Activated B cell treated with CpG ODN at 0.5 μM for 24 hours (primary cell): ENCODE measurements around the gene PITX2. TPM values are rescaled to one million over a fixed set of nuclear protein-coding genes. Genes with fewer than 3 reads are reported as not detected.

Experiments used
- ATAC-seq: fragments of 200-7000 bp; cut with Tn5 transposase; one replicate; pipeline ENCODE4 v1.10.0; 2021; ENCODE audit warnings: low read depth, mild to moderate bottlenecking, moderate library complexity
- CTCF ChIA-PET: fragments of 350-600 bp; sonication (Branson Sonifier 250); formaldehyde crosslinking; loops from one replicate; lab custom pipeline; 2021; ENCODE audit warnings: antibody characterized with exemption; lab: Charles Lee
- POLR2A ChIA-PET: fragments of 350-600 bp; sonication (Branson Sonifier 250); formaldehyde crosslinking; loops from one replicate; lab custom pipeline; 2021; ENCODE audit warnings: antibody characterized with exemption; lab: Charles Lee
- DNase-seq: peaks from one replicate; pipeline ENCODE4 v3.0.0; 2022
- H3K27ac Mint-ChIP-seq: one replicate; pipeline ENCODE4 v1.8.0; 2020; ENCODE audit warnings: mixed read lengths
- H3K27me3 Mint-ChIP-seq: one replicate; pipeline ENCODE4 v1.8.0; 2021; ENCODE audit warnings: mixed read lengths
- H3K36me3 Mint-ChIP-seq: one replicate; pipeline ENCODE4 v1.8.0; 2021; ENCODE audit warnings: low read depth, mixed read lengths
- H3K4me1 Mint-ChIP-seq: one replicate; pipeline ENCODE4 v1.8.0; 2021; ENCODE audit warnings: mixed read lengths
- H3K4me3 Mint-ChIP-seq: one replicate; pipeline ENCODE4 v1.8.0; 2020; ENCODE audit warnings: mild to moderate bottlenecking, mixed read lengths
- H3K9me3 Mint-ChIP-seq: one replicate; pipeline ENCODE4 v1.8.0; 2020; ENCODE audit warnings: mixed read lengths
- CTCF ChIP-seq: fragments of 200-600 bp; IDR thresholded peaks from one replicate; pipeline ENCODE4 v1.8.0; 2022; ENCODE audit warnings: antibody characterized with exemption, mild to moderate bottlenecking
- intact Hi-C: fragments of 100-400 bp; cut with micrococcal nuclease; formaldehyde crosslinking; loops from one replicate; pipeline ENCODE4 v1.15.1; 2024
- total RNA-seq: library from RNA; stranded (reverse); gene quantifications from 2 replicates; pipeline ENCODE4 v1.2.3, GENCODE V29; 2022

Gene PITX2
- total RNA-seq = not detected in 2 replicates

GRCh38 chr4:110622841-110623717 is at the start of gene PITX2:
Gene PITX2, minus strand, starts transcription at chr4:110623077. Its CDS starts 617 bp downstream, at chr4:110622460.
- CTCF ChIA-PET = no interaction called here
- ATAC-seq = no peak
- peaks cover 22% of the 10 kb centered on the region for H3K4me1 Mint-ChIP-seq

GRCh38 chr4:110671679-110672078 is 48.8 kb upstream of the PITX2 start:
- POLR2A ChIA-PET = no interaction called here
- H3K36me3 Mint-ChIP-seq = no peaks in the 10 kb centered on the region
- no peaks in the 10 kb centered on the region for H3K9me3 Mint-ChIP-seq
- DNase-seq = no peak
- CTCF ChIA-PET = no interaction called here
- intact Hi-C loops = no loop called here
- H3K4me3 Mint-ChIP-seq = no peak overlapping the region
- no peak for TF ChIP-seq CTCF
- peaks cover 2% of the 10 kb centered on the region for H3K27me3 Mint-ChIP-seq
- ATAC-seq = no peak
- H3K4me1 Mint-ChIP-seq = no peaks in the 10 kb centered on the region
- H3K27ac Mint-ChIP-seq = no peak overlapping the region

More at GRCh38 chr4:110622841-110623717, at the start of gene PITX2:
- Mint-ChIP-seq H3K9me3 (peaks cover 2% of the 10 kb centered on the region), H3K4me3 (peak within 1 kb of the TSS; percentile 38), H3K27ac (peak within 1 kb of the TSS; percentile 12), H3K27me3 (peaks cover 80% of the 10 kb centered on the region), H3K36me3 (no peaks in the 10 kb centered on the region)
- POLR2A ChIA-PET = no interaction called here
- TF ChIP-seq CTCF = no peak
- DNase-seq = no peak
- intact Hi-C loops = no loop called here

- Mint-ChIP-seq H3K4me3 (no peak overlapping the region), H3K4me1 (no peaks in the 10 kb centered on the region), H3K27ac (no peak overlapping the region), H3K9me3 (no peaks in the 10 kb centered on the region), H3K36me3 (no peaks in the 10 kb centered on the region), H3K27me3 (no peaks in the 10 kb centered on the region)
- ChIA-PET POLR2A (no interaction called here), CTCF (no interaction called here)
- ATAC-seq (no peak), DNase-seq (no peak)
- intact Hi-C loops = no loop called here
- TF ChIP-seq CTCF = no peak
Measured at GRCh38 chr4:110669663-110670062, 46.8 kb upstream of the PITX2 start.

GRCh38 chr4:110668463-110669235 is 45.8 kb upstream of the PITX2 start:
- ChIA-PET POLR2A (no interaction called here), CTCF (no interaction called here)
- H3K36me3 Mint-ChIP-seq = no peaks in the 10 kb centered on the region
- DNase-seq (no peak), ATAC-seq (no peak)
- H3K4me1 Mint-ChIP-seq = no peaks in the 10 kb centered on the region
- no peak for TF ChIP-seq CTCF
- no peaks in the 10 kb centered on the region for H3K9me3 Mint-ChIP-seq
- H3K4me3 Mint-ChIP-seq = no peak overlapping the region
- no peak overlapping the region for H3K27ac Mint-ChIP-seq
- H3K27me3 Mint-ChIP-seq = no peaks in the 10 kb centered on the region
- intact Hi-C loops = no loop called here

GRCh38 chr4:110667670-110668069 is 44.8 kb upstream of the PITX2 start:
- POLR2A ChIA-PET = no interaction called here
- Mint-ChIP-seq H3K27ac (no peak overlapping the region), H3K4me1 (no peaks in the 10 kb centered on the region), H3K27me3 (no peaks in the 10 kb centered on the region), H3K4me3 (no peak overlapping the region), H3K36me3 (no peaks in the 10 kb centered on the region), H3K9me3 (no peaks in the 10 kb centered on the region)
- intact Hi-C loops = no loop called here
- TF ChIP-seq CTCF = no peak
- CTCF ChIA-PET = no interaction called here
- DNase-seq = no peak
- no peak for ATAC-seq
